ENCODE measurements around the gene EPHB1.
"Not testable (repeated sequence)": the region's sequence is repeated elsewhere in the genome, so short reads cannot be mapped to it uniquely, and the experiment has no call there.

The EPHB1 gene

GRCh38 chr3:135056733-135057310 is 261.8 kb downstream of the EPHB1 start:
- H3K36me3 ChIP-seq (ENCODE audit: control insufficient read depth in 5 of 5, insufficient read depth in 5 of 5, low read length in 5 of 5) = no peaks in the 10 kb centered on the region
- no peak overlapping the region for H3K9ac ChIP-seq (ENCODE audit: low read length in 5 of 5)
- H3K27ac ChIP-seq (ENCODE audit: low read depth, low read length) = no peak overlapping the region
- no peak overlapping the region for H3K4me3 ChIP-seq (ENCODE audit: low read depth in 1 of 5, low read length in 5 of 5)
- H3K9me3 ChIP-seq (ENCODE audit: control insufficient read depth in 5 of 5, low read length in 5 of 5) = no peaks in the 10 kb centered on the region
- no peaks in the 10 kb centered on the region for H3K27me3 ChIP-seq (ENCODE audit: control insufficient read depth in 5 of 5, insufficient read depth in 4 of 5, low read length in 5 of 5)
- H3K4me1 ChIP-seq (ENCODE audit: control insufficient read depth in 5 of 5, insufficient read depth in 5 of 5, low read length in 5 of 5) = no peaks in the 10 kb centered on the region

GRCh38 chr3:135057996-135058395 is 262.9 kb downstream of the EPHB1 start:
- H3K4me1 ChIP-seq (ENCODE audit: control insufficient read depth in 5 of 5, insufficient read depth in 5 of 5, low read length in 5 of 5) = no peaks in the 10 kb centered on the region
- no peaks in the 10 kb centered on the region for H3K36me3 ChIP-seq (ENCODE audit: control insufficient read depth in 5 of 5, insufficient read depth in 5 of 5, low read length in 5 of 5)
- H3K4me3 ChIP-seq (ENCODE audit: low read depth in 1 of 5, low read length in 5 of 5) = no peak overlapping the region
- H3K27me3 ChIP-seq (ENCODE audit: control insufficient read depth in 5 of 5, insufficient read depth in 4 of 5, low read length in 5 of 5) = no peaks in the 10 kb centered on the region
- H3K9me3 ChIP-seq (ENCODE audit: control insufficient read depth in 5 of 5, low read length in 5 of 5) = peaks cover 0 to 3% (median 0%) of the 10 kb centered on the region in 5 donors
- H3K9ac ChIP-seq (ENCODE audit: low read length in 5 of 5) = no peak overlapping the region
- H3K27ac ChIP-seq (ENCODE audit: low read depth, low read length) = no peak overlapping the region

GRCh38 chr3:135059580-135059979 is 264.5 kb downstream of the EPHB1 start:
- Histone ChIP-seq H3K9ac (ENCODE audit: low read length in 5 of 5) (no peak overlapping the region), H3K9me3 (ENCODE audit: control insufficient read depth in 5 of 5, low read length in 5 of 5) (peaks cover 0 to 4% (median 0%) of the 10 kb centered on the region in 5 donors), H3K4me3 (ENCODE audit: low read depth in 1 of 5, low read length in 5 of 5) (no peak overlapping the region), H3K27ac (ENCODE audit: low read depth, low read length) (no peak overlapping the region), H3K4me1 (ENCODE audit: control insufficient read depth in 5 of 5, insufficient read depth in 5 of 5, low read length in 5 of 5) (no peaks in the 10 kb centered on the region), H3K27me3 (ENCODE audit: control insufficient read depth in 5 of 5, insufficient read depth in 4 of 5, low read length in 5 of 5) (no peaks in the 10 kb centered on the region), H3K36me3 (ENCODE audit: control insufficient read depth in 5 of 5, insufficient read depth in 5 of 5, low read length in 5 of 5) (no peaks in the 10 kb centered on the region)

GRCh38 chr3:135066844-135067727 is 272.0 kb downstream of the EPHB1 start:
- not testable (repeated sequence) for H3K27me3 ChIP-seq (ENCODE audit: control insufficient read depth in 5 of 5, insufficient read depth in 4 of 5, low read length in 5 of 5); H3K36me3 ChIP-seq (ENCODE audit: control insufficient read depth in 5 of 5, insufficient read depth in 5 of 5, low read length in 5 of 5); H3K4me1 ChIP-seq (ENCODE audit: control insufficient read depth in 5 of 5, insufficient read depth in 5 of 5, low read length in 5 of 5); H3K4me3 ChIP-seq (ENCODE audit: low read depth in 1 of 5, low read length in 5 of 5); H3K27ac ChIP-seq (ENCODE audit: low read depth, low read length); H3K9ac ChIP-seq (ENCODE audit: low read length in 5 of 5); H3K9me3 ChIP-seq (ENCODE audit: control insufficient read depth in 5 of 5, low read length in 5 of 5)

GRCh38 chr3:135068011-135068410 is 273.0 kb downstream of the EPHB1 start:
- H3K27me3 ChIP-seq (ENCODE audit: control insufficient read depth in 5 of 5, insufficient read depth in 4 of 5, low read length in 5 of 5) = no peaks in the 10 kb centered on the region
- H3K9me3 ChIP-seq (ENCODE audit: control insufficient read depth in 5 of 5, low read length in 5 of 5) = peaks cover 0 to 7% (median 3%) of the 10 kb centered on the region in 5 donors
- no peak overlapping the region for H3K9ac ChIP-seq (ENCODE audit: low read length in 5 of 5)
- no peak overlapping the region for H3K4me3 ChIP-seq (ENCODE audit: low read depth in 1 of 5, low read length in 5 of 5)
- H3K27ac ChIP-seq (ENCODE audit: low read depth, low read length) = no peak overlapping the region
- H3K4me1 ChIP-seq (ENCODE audit: control insufficient read depth in 5 of 5, insufficient read depth in 5 of 5, low read length in 5 of 5) = no peaks in the 10 kb centered on the region
- H3K36me3 ChIP-seq (ENCODE audit: control insufficient read depth in 5 of 5, insufficient read depth in 5 of 5, low read length in 5 of 5) = no peaks in the 10 kb centered on the region

- H3K27me3 ChIP-seq (ENCODE audit: control insufficient read depth in 5 of 5, insufficient read depth in 4 of 5, low read length in 5 of 5) = no peaks in the 10 kb centered on the region
- H3K4me3 ChIP-seq (ENCODE audit: low read depth in 1 of 5, low read length in 5 of 5) = no peak overlapping the region
- no peak overlapping the region for H3K9ac ChIP-seq (ENCODE audit: low read length in 5 of 5)
- no peaks in the 10 kb centered on the region for H3K4me1 ChIP-seq (ENCODE audit: control insufficient read depth in 5 of 5, insufficient read depth in 5 of 5, low read length in 5 of 5)
- H3K36me3 ChIP-seq (ENCODE audit: control insufficient read depth in 5 of 5, insufficient read depth in 5 of 5, low read length in 5 of 5) = no peaks in the 10 kb centered on the region
- H3K27ac ChIP-seq (ENCODE audit: low read depth, low read length) = no peak overlapping the region
- H3K9me3 ChIP-seq (ENCODE audit: control insufficient read depth in 5 of 5, low read length in 5 of 5) = peaks cover 0 to 7% (median 3%) of the 10 kb centered on the region in 5 donors
These were observed 274.3 kb downstream of the EPHB1 start for GRCh38 chr3:135069406-135069805.

- Histone ChIP-seq H3K27ac (ENCODE audit: low read depth, low read length) (no peak overlapping the region), H3K4me1 (ENCODE audit: control insufficient read depth in 5 of 5, insufficient read depth in 5 of 5, low read length in 5 of 5) (no peaks in the 10 kb centered on the region), H3K4me3 (ENCODE audit: low read depth in 1 of 5, low read length in 5 of 5) (no peak overlapping the region), H3K36me3 (ENCODE audit: control insufficient read depth in 5 of 5, insufficient read depth in 5 of 5, low read length in 5 of 5) (no peaks in the 10 kb centered on the region), H3K9ac (ENCODE audit: low read length in 5 of 5) (no peak overlapping the region), H3K9me3 (ENCODE audit: control insufficient read depth in 5 of 5, low read length in 5 of 5) (peaks cover 0 to 8% (median 5%) of the 10 kb centered on the region in 5 donors), H3K27me3 (ENCODE audit: control insufficient read depth in 5 of 5, insufficient read depth in 4 of 5, low read length in 5 of 5) (no peaks in the 10 kb centered on the region)
These were observed 276.4 kb downstream of the EPHB1 start for GRCh38 chr3:135071483-135071882.

- Histone ChIP-seq H3K9ac (ENCODE audit: low read length in 5 of 5) (no peak overlapping the region), H3K4me1 (ENCODE audit: control insufficient read depth in 5 of 5, insufficient read depth in 5 of 5, low read length in 5 of 5) (no peaks in the 10 kb centered on the region), H3K9me3 (ENCODE audit: control insufficient read depth in 5 of 5, low read length in 5 of 5) (peaks cover 0 to 8% (median 5%) of the 10 kb centered on the region in 5 donors), H3K27ac (ENCODE audit: low read depth, low read length) (no peak overlapping the region), H3K4me3 (ENCODE audit: low read depth in 1 of 5, low read length in 5 of 5) (no peak overlapping the region), H3K27me3 (ENCODE audit: control insufficient read depth in 5 of 5, insufficient read depth in 4 of 5, low read length in 5 of 5) (no peaks in the 10 kb centered on the region), H3K36me3 (ENCODE audit: control insufficient read depth in 5 of 5, insufficient read depth in 5 of 5, low read length in 5 of 5) (no peaks in the 10 kb centered on the region)
These were observed 277.4 kb downstream of the EPHB1 start for GRCh38 chr3:135072431-135072830.

- H3K9me3 ChIP-seq (ENCODE audit: control insufficient read depth in 5 of 5, low read length in 5 of 5) = peaks cover 0 to 8% (median 5%) of the 10 kb centered on the region in 5 donors
- H3K4me1 ChIP-seq (ENCODE audit: control insufficient read depth in 5 of 5, insufficient read depth in 5 of 5, low read length in 5 of 5) = no peaks in the 10 kb centered on the region
These were observed 280.1 kb downstream of the EPHB1 start for GRCh38 chr3:135075157-135075556.

GRCh38 chr3:135076341-135076740 is 281.3 kb downstream of the EPHB1 start:
- Histone ChIP-seq H3K9me3 (ENCODE audit: control insufficient read depth in 5 of 5, low read length in 5 of 5) (peaks cover 0 to 8% (median 5%) of the 10 kb centered on the region in 5 donors), H3K4me1 (ENCODE audit: control insufficient read depth in 5 of 5, insufficient read depth in 5 of 5, low read length in 5 of 5) (no peaks in the 10 kb centered on the region), H3K27me3 (ENCODE audit: control insufficient read depth in 5 of 5, insufficient read depth in 4 of 5, low read length in 5 of 5) (no peaks in the 10 kb centered on the region), H3K36me3 (ENCODE audit: control insufficient read depth in 5 of 5, insufficient read depth in 5 of 5, low read length in 5 of 5) (no peaks in the 10 kb centered on the region), H3K4me3 (ENCODE audit: low read depth in 1 of 5, low read length in 5 of 5) (no peak overlapping the region), H3K9ac (ENCODE audit: low read length in 5 of 5) (no peak overlapping the region), H3K27ac (ENCODE audit: low read depth, low read length) (no peak overlapping the region)

More at GRCh38 chr3:135075157-135075556, 280.1 kb downstream of the EPHB1 start:
- H3K27ac ChIP-seq (ENCODE audit: low read depth, low read length) = no peak overlapping the region
- no peak overlapping the region for H3K9ac ChIP-seq (ENCODE audit: low read length in 5 of 5)
- no peak overlapping the region for H3K4me3 ChIP-seq (ENCODE audit: low read depth in 1 of 5, low read length in 5 of 5)
- H3K27me3 ChIP-seq (ENCODE audit: control insufficient read depth in 5 of 5, insufficient read depth in 4 of 5, low read length in 5 of 5) = no peaks in the 10 kb centered on the region
- no peaks in the 10 kb centered on the region for H3K36me3 ChIP-seq (ENCODE audit: control insufficient read depth in 5 of 5, insufficient read depth in 5 of 5, low read length in 5 of 5)

Data from subcutaneous abdominal adipose tissue (tissue), 5 donors.